B cell (primary cell): ENCODE results near the gene PSMD1. TPM values are rescaled to one million over a fixed set of nuclear protein-coding genes. Genes with fewer than 3 reads are reported as not detected.

Experiments used
- ATAC-seq: fragments of 200-7000 bp; cut with Tn5 transposase; one replicate; pipeline ENCODE4 v1.10.0; 2021; ENCODE audit warnings: low read depth, mild to moderate bottlenecking, moderate number of reproducible peaks, moderate library complexity
- CTCF ChIA-PET: fragments of 350-600 bp; sonication (Branson Sonifier 250); formaldehyde crosslinking; loops from one replicate; lab custom pipeline; 2021; ENCODE audit warnings: antibody characterized with exemption, inconsistent platforms; lab: Charles Lee
- POLR2A ChIA-PET: fragments of 350-600 bp; sonication (Branson Sonifier 250); formaldehyde crosslinking; loops from one replicate; lab custom pipeline; 2021; ENCODE audit warnings: antibody characterized with exemption; lab: Charles Lee
- DNase-seq: peaks from one replicate; pipeline ENCODE4 v3.0.0; 2013
- H2AFZ ChIP-seq: 2 replicates; pipeline ENCODE4 v1.6.1; 2012; ENCODE audit warnings: mild to moderate bottlenecking, low read depth, low read length; ENCODE audit not compliant: insufficient read depth, poor library complexity, severe bottlenecking
- H3K27ac ChIP-seq, 2 donors: 1 replicate in 1 of 2; 2 replicates in 1 of 2; pipeline ENCODE4 v1.5.1; 2012 to 2013; ENCODE audit warnings: low read length in 2 of 2, mild to moderate bottlenecking in 2 of 2, moderate library complexity in 1 of 2
- H3K27me3 ChIP-seq, 4 experiments: fragments of 200-600 bp in 1 of 4; sonication (generic) in 1 of 4; replicated peaks in 1 of 4; 1 replicate in 2 of 4; 2 replicates in 2 of 4; pipeline versions ENCODE4 v1.6.1 to v1.7.0; 2013 to 2016; ENCODE audit warnings: low read length in 3 of 4, mild to moderate bottlenecking in 2 of 4, mixed read lengths in 1 of 4, moderate library complexity in 1 of 4; ENCODE audit not compliant: insufficient read depth in 4 of 4, control insufficient read depth in 3 of 4; ENCODE audit errors: control extremely low read depth in 1 of 4
- H3K36me3 ChIP-seq, 2 experiments: replicated peaks in 1 of 2; 1 replicate in 1 of 2; 2 replicates in 1 of 2; pipeline versions ENCODE4 v1.6.1 to v1.7.1; 2013; ENCODE audit warnings: low read length in 1 of 2; ENCODE audit not compliant: insufficient read depth in 2 of 2, control insufficient read depth in 1 of 2; ENCODE audit errors: control extremely low read depth in 1 of 2, extremely low read depth in 1 of 2
- H3K4me1 ChIP-seq, 2 donors: fragments of 200-600 bp in 1 of 2; sonication (generic) in 1 of 2; 1 replicate in 1 of 2; 2 replicates in 1 of 2; pipeline versions ENCODE4 v1.5.1 to v1.6.1; 2013 to 2017; ENCODE audit warnings: low read length in 2 of 2; ENCODE audit not compliant: control insufficient read depth in 2 of 2, insufficient read depth in 2 of 2
- H3K4me2 ChIP-seq: replicated peaks from 2 replicates; pipeline ENCODE3; 2012; ENCODE audit warnings: mild to moderate bottlenecking, low read depth, low read length; ENCODE audit not compliant: poor library complexity, severe bottlenecking
- H3K4me3 ChIP-seq, 5 experiments: fragments of 200-600 bp in 1 of 5; sonication (generic) in 1 of 5; 1 replicate in 3 of 5; 2 replicates in 2 of 5; pipeline versions ENCODE4 v1.5.1 to v1.7.0; 2011 to 2016; ENCODE audit warnings: low read length in 4 of 5, mild to moderate bottlenecking in 4 of 5, low read depth in 2 of 5, control low read depth in 1 of 5, moderate library complexity in 1 of 5; ENCODE audit not compliant: insufficient read depth in 1 of 5; ENCODE audit errors: control extremely low read depth in 1 of 5, extremely low read depth in 1 of 5
- H3K79me2 ChIP-seq: fragments of 200-600 bp; sonication (generic); one replicate; pipeline ENCODE4 v1.6.0; 2016; ENCODE audit warnings: low read length; ENCODE audit not compliant: control insufficient read depth, insufficient read depth
- H3K9ac ChIP-seq: fragments of 200-600 bp; sonication (generic); 2 replicates; pipeline ENCODE4 v1.6.1; 2017; ENCODE audit warnings: mild to moderate bottlenecking, low read length, moderate library complexity
- H3K9me3 ChIP-seq, 3 donors: one replicate each; pipeline versions ENCODE4 v1.6.1 to v1.7.1; 2013; ENCODE audit warnings: low read length in 2 of 3; ENCODE audit not compliant: control insufficient read depth in 2 of 3, insufficient read depth in 1 of 3; ENCODE audit errors: control extremely low read depth in 1 of 3
- H4K20me1 ChIP-seq: 2 replicates; pipeline ENCODE4 v1.6.0; 2012; ENCODE audit warnings: mild to moderate bottlenecking, low read length; ENCODE audit not compliant: insufficient read depth, control insufficient read depth, poor library complexity, severe bottlenecking
- H3K27ac Mint-ChIP-seq: one replicate; pipeline ENCODE4 v1.8.0; 2021; ENCODE audit warnings: mixed read lengths
- H3K27me3 Mint-ChIP-seq: one replicate; pipeline ENCODE4 v1.8.0; 2021; ENCODE audit warnings: mixed read lengths
- H3K4me1 Mint-ChIP-seq: one replicate; pipeline ENCODE4 v1.8.0; 2021; ENCODE audit warnings: mixed read lengths
- H3K4me3 Mint-ChIP-seq: one replicate; pipeline ENCODE4 v1.8.0; 2021; ENCODE audit warnings: mixed read lengths
- H3K9me3 Mint-ChIP-seq: one replicate; pipeline ENCODE4 v1.8.0; 2022; ENCODE audit warnings: mixed read lengths; ENCODE audit not compliant: insufficient read depth
- EZH2 ChIP-seq: IDR thresholded peaks from 2 replicates; pipeline ENCODE4 v1.6.1; 2012; ENCODE audit warnings: borderline replicate concordance, low read depth, mild to moderate bottlenecking, moderate library complexity, low read length; ENCODE audit not compliant: insufficient read depth, poor library complexity, severe bottlenecking
- WGBS: methylation state at CpG from one replicate; pipeline ENCODE4 v1.1.5; 2013; ENCODE audit warnings: missing lambda C conversion rate; ENCODE audit not compliant: insufficient coverage; 5-methylcytosine and 5-hydroxymethylcytosine counted together
- intact Hi-C: fragments of 100-400 bp; cut with micrococcal nuclease; formaldehyde crosslinking; loops from one replicate; pipeline ENCODE4 v1.10.0; 2022
- polyA plus RNA-seq: library from polyadenylated mRNA; depleted of rRNA; stranded (reverse); fragments of >200 nt; gene quantifications from 2 replicates; pipeline ENCODE4 v1.2.3, GENCODE V29; 2012
- total RNA-seq, 2 donors: library from RNA; stranded (reverse); fragments of 120-200 nt in 1 of 2; gene quantifications; 1 replicate in 1 of 2; 2 replicates in 1 of 2; pipeline versions ENCODE4 v1.2.3 to v1.2.4, GENCODE V29; 2013 to 2022
- TF ChIP-seq, protein P1 (sequence below): fragments of 200-600 bp; IDR thresholded peaks from one replicate; pipeline ENCODE4 v1.8.0; 2022; ENCODE audit warnings: antibody characterized with exemption, mild to moderate bottlenecking

The PSMD1 gene
- total and polyA plus RNA-seq, 2 donors (not counting 1 experiment from before 2014, with no cell fraction given): 21.5 to 48.2 TPM

- intact Hi-C loops: no loop called here
Measured at GRCh38 chr2:231009236-231009919, 47.3 kb upstream of the PSMD1 start.

DNA sequence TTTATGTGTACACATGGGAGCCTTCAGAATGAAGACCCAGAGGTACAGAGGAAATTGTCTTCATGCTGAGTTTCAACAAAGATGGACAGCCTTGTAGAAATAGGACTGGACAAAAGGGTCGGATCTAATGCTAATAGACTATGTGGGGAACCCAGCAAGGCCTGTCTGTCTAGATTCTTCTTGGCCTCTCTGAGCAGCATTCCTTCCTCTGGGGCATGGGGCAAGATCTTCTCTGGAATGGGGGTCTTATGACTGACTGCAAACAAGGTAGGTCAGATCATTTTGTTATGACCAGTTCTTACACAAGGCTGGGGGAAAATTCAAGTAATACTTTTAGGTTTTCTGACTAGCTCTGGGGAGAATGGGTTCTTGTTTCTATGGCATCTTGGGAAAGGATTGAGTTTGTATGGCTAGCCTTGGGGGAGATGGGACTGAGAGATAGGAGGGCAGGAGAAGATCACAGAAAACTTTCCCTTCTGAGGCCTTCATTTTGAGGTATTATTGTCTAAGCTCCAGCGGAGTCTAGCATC, 46.4 kb upstream of the PSMD1 start:
- H3K4me2 ChIP-seq: no peak overlapping the region
- Mint-ChIP-seq H3K27ac (no peak overlapping the region), H3K9me3 (peaks cover 3% of the 10 kb centered on the region), H3K27me3 (peaks cover 22% of the 10 kb centered on the region), H3K4me3 (no peak overlapping the region), H3K4me1 (no peaks in the 10 kb centered on the region)
- peaks cover 0 to 6% (median 0%) of the 10 kb centered on the region in 4 experiments for H3K27me3 ChIP-seq
- H4K20me1 ChIP-seq: no peaks in the 10 kb centered on the region
- H3K27ac ChIP-seq: no peak overlapping the region
- H3K36me3 ChIP-seq: no peaks in the 10 kb centered on the region
- intact Hi-C loops: no loop called here
- no peak for DNase-seq
- no peak for ATAC-seq
- peaks cover 0 to 3% (median 0%) of the 10 kb centered on the region in 3 donors for H3K9me3 ChIP-seq
- H3K4me3 ChIP-seq: no peak overlapping the region
- TF ChIP-seq, protein P1, sequence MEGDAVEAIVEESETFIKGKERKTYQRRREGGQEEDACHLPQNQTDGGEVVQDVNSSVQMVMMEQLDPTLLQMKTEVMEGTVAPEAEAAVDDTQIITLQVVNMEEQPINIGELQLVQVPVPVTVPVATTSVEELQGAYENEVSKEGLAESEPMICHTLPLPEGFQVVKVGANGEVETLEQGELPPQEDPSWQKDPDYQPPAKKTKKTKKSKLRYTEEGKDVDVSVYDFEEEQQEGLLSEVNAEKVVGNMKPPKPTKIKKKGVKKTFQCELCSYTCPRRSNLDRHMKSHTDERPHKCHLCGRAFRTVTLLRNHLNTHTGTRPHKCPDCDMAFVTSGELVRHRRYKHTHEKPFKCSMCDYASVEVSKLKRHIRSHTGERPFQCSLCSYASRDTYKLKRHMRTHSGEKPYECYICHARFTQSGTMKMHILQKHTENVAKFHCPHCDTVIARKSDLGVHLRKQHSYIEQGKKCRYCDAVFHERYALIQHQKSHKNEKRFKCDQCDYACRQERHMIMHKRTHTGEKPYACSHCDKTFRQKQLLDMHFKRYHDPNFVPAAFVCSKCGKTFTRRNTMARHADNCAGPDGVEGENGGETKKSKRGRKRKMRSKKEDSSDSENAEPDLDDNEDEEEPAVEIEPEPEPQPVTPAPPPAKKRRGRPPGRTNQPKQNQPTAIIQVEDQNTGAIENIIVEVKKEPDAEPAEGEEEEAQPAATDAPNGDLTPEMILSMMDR: no peak
- TF ChIP-seq EZH2: no peak
- H2AFZ ChIP-seq: no peak overlapping the region
- H3K79me2 ChIP-seq: no peaks in the 10 kb centered on the region
- H3K9ac ChIP-seq: no peak overlapping the region
- WGBS: 100% methylated on average over 2 of the region's 2 CpGs
- no peaks in the 10 kb centered on the region for H3K4me1 ChIP-seq
- ChIA-PET CTCF (no interaction called here), POLR2A (interaction anchor here (0.6 kb wide), 1 partner anchor 128 kb away, joined by 4 read pairs; no protein-coding TSS in a partner anchor)

More at GRCh38 chr2:231009236-231009919, 47.3 kb upstream of the PSMD1 start:
- Histone ChIP-seq H3K4me3 (no peak overlapping the region), H4K20me1 (no peaks in the 10 kb centered on the region), H3K9me3 (peaks cover 0 to 7% (median 0%) of the 10 kb centered on the region in 3 donors), H3K4me2 (no peak overlapping the region), H3K9ac (no peak overlapping the region), H2AFZ (no peak overlapping the region), H3K27me3 (peaks cover 0 to 3% (median 0%) of the 10 kb centered on the region in 4 experiments), H3K36me3 (no peaks in the 10 kb centered on the region), H3K4me1 (no peaks in the 10 kb centered on the region), H3K27ac (no peak overlapping the region), H3K79me2 (no peaks in the 10 kb centered on the region)
- DNase-seq: no peak
- H3K4me1 Mint-ChIP-seq: no peaks in the 10 kb centered on the region
- POLR2A ChIA-PET: no interaction called here
- no peak overlapping the region for H3K4me3 Mint-ChIP-seq
- CTCF ChIA-PET: no interaction called here
- TF ChIP-seq EZH2: no peak
- TF ChIP-seq, protein P1: no peak
- WGBS: 85% methylated on average over 10 of the region's 14 CpGs
- H3K27me3 Mint-ChIP-seq: peaks cover 18% of the 10 kb centered on the region
- no peak for ATAC-seq
- H3K9me3 Mint-ChIP-seq: peaks cover 6% of the 10 kb centered on the region
- H3K27ac Mint-ChIP-seq: no peak overlapping the region
